ENCODE data around the gene LONRF3.

DNA sequence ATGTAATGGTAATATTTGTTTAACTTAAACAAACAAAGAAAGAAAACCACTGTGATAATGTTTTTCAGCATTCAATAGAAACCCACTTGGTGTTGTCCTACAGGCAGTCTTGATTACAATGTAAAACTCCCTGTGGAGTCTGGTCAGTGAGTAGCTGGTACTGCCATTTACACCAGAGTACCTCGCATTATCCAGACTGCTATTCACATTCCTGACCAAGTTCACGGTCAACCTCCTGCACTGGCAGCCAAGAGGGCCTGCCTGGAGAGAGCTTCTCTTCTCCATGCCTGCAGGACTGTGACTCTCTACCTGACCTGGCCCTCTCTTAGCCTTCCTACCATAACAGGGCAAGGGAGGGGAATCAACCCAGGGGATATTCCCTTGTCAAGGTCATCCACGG lies 2.9 kb upstream of the LONRF3 start:
- TF ChIP-seq FOXK2 (IDR thresholded peaks at IDR 0.05) (no peak), FOXA1 (IDR thresholded peaks at IDR 0.05) (no peak), HDGF (IDR thresholded peaks at IDR 0.05; ENCODE audit: borderline replicate concordance) (no peak), ELF4 (IDR thresholded peaks at IDR 0.05) (no peak), FOXM1 (IDR thresholded peaks at IDR 0.05; ENCODE audit: borderline replicate concordance) (no peak), CTBP1 (IDR thresholded peaks at IDR 0.05; ENCODE audit: borderline replicate concordance) (no peak), SUZ12 (IDR thresholded peaks at IDR 0.05) (no peak), BHLHE40 (IDR thresholded peaks at IDR 0.05; ENCODE audit: borderline replicate concordance) (no peak)
